ENCODE results near the gene KLF14. TPM values are rescaled to one million over a fixed set of nuclear protein-coding genes. Genes with fewer than 3 reads are reported as not detected.

Gene KLF14
- total and polyA plus RNA-seq, 2 of the 13 experiments (the other 11 are each of a cell fraction or from before 2014, with no cell fraction given) = not detected

DNA sequence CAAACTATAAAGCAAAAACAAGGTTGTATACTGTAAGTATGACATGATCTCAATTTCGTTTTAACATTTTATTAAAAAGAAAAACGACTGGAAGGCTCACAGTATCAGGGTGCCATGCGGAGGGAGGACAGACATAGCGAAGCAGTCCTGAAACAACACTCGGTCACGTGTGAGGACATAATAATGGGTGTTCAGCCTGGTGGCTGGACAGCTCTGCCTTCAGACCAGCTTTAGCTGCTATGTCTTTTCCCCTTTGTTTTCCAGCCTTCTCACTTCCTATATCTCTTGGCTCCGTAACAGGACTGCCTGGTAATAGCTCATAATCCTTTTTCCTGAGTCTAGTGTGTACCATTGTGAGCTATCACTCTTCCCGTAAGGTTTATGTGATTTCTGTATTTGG lies 18.4 kb upstream of the KLF14 start:
- H3K4me2 ChIP-seq (ENCODE audit: low read depth, low read length) = no peak overlapping the region
- no peaks in the 10 kb centered on the region for H3K9me3 ChIP-seq (ENCODE audit: low read length)
- H2AFZ ChIP-seq (ENCODE audit: low read length) = no peak overlapping the region
- no peaks in the 10 kb centered on the region for H3K4me1 ChIP-seq (ENCODE audit: insufficient read depth, low read length)
- TF ChIP-seq, protein P1, sequence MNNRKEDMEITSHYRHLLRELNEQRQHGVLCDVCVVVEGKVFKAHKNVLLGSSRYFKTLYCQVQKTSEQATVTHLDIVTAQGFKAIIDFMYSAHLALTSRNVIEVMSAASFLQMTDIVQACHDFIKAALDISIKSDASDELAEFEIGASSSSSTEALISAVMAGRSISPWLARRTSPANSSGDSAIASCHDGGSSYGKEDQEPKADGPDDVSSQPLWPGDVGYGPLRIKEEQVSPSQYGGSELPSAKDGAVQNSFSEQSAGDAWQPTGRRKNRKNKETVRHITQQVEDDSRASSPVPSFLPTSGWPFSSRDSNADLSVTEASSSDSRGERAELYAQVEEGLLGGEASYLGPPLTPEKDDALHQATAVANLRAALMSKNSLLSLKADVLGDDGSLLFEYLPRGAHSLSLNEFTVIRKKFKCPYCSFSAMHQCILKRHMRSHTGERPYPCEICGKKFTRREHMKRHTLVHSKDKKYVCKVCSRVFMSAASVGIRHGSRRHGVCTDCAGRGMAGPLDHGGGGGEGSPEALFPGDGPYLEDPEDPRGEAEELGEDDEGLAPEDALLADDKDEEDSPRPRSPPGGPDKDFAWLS (CRISPR knock-in tag; IDR thresholded peaks at IDR 0.05; ENCODE audit: borderline replicate concordance) = no peak
- TF ChIP-seq NR2F1 (CRISPR knock-in tag; IDR thresholded peaks at IDR 0.05) (no peak), ZNF616 (CRISPR knock-in tag; IDR thresholded peaks at IDR 0.05; ENCODE audit: low read depth) (no peak), NCOA5 (CRISPR knock-in tag; IDR thresholded peaks at IDR 0.05) (no peak), MTA3 (CRISPR knock-in tag; IDR thresholded peaks at IDR 0.05) (no peak), ZBTB7B (CRISPR knock-in tag; IDR thresholded peaks at IDR 0.05) (no peak), ZNF367 (CRISPR knock-in tag; IDR thresholded peaks at IDR 0.05; ENCODE audit: borderline replicate concordance) (no peak), SMC3 (IDR thresholded peaks at IDR 0.05; ENCODE audit: low read length) (no peak)
- TF ChIP-seq, protein P2, sequence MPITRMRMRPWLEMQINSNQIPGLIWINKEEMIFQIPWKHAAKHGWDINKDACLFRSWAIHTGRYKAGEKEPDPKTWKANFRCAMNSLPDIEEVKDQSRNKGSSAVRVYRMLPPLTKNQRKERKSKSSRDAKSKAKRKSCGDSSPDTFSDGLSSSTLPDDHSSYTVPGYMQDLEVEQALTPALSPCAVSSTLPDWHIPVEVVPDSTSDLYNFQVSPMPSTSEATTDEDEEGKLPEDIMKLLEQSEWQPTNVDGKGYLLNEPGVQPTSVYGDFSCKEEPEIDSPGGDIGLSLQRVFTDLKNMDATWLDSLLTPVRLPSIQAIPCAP (CRISPR knock-in tag; IDR thresholded peaks at IDR 0.05; ENCODE audit: low read depth) = no peak
- H3K9ac ChIP-seq (ENCODE audit: insufficient read depth, low read depth, low read length) = no peak overlapping the region
- POLR2A ChIA-PET = no interaction called here
- no peaks in the 10 kb centered on the region for H3K36me3 ChIP-seq (replicated peaks in 1 of 2; ENCODE audit: control insufficient read depth in 1 of 2, insufficient read depth in 2 of 2, low read length in 2 of 2)
- 30% methylated on average over 8 of the region's 8 CpGs for WGBS (ENCODE audit: low lambda C conversion rate)
- no peaks in the 10 kb centered on the region for H3K79me2 ChIP-seq (ENCODE audit: insufficient read depth, low read length)
- ATAC-seq = no peak
- BruUV-seq (replicated peaks) = no TSS peak
- H3K27me3 ChIP-seq (ENCODE audit: control insufficient read depth in 1 of 2, insufficient read depth in 2 of 2, low read length in 2 of 2) = peaks cover 0 to 19% of the 10 kb centered on the region in 2 experiments; a peak in 1 of 5 replicates
- no peak overlapping the region for H3K4me3 ChIP-seq (replicated peaks in 1 of 3; ENCODE audit: insufficient read depth in 1 of 3, low read depth in 2 of 3, low read length in 3 of 3)
- in situ Hi-C loops (cut with HindIII; ENCODE audit: extremely low pct_ligation_motif_present, low pct_unique_long_range_greater_than_20kb) = no loop called here
- no peaks in the 10 kb centered on the region for H4K20me1 ChIP-seq (ENCODE audit: insufficient read depth, low read length)
- intact Hi-C loops (cut with micrococcal nuclease; ENCODE audit: unreplicated experiment) = no loop called here
- no peak for FAIRE-seq
- no peak for DNase-seq (ENCODE audit: low spot score)
- no peak overlapping the region for H3K27ac ChIP-seq (ENCODE audit: extremely low read length, insufficient read depth, low read length)
- CTCF ChIA-PET (ENCODE audit: low intra/inter-chr PET ratio, low total read pairs) = no interaction called here
